ENCODE results near the gene DMBX1.

The DMBX1 gene

DNA sequence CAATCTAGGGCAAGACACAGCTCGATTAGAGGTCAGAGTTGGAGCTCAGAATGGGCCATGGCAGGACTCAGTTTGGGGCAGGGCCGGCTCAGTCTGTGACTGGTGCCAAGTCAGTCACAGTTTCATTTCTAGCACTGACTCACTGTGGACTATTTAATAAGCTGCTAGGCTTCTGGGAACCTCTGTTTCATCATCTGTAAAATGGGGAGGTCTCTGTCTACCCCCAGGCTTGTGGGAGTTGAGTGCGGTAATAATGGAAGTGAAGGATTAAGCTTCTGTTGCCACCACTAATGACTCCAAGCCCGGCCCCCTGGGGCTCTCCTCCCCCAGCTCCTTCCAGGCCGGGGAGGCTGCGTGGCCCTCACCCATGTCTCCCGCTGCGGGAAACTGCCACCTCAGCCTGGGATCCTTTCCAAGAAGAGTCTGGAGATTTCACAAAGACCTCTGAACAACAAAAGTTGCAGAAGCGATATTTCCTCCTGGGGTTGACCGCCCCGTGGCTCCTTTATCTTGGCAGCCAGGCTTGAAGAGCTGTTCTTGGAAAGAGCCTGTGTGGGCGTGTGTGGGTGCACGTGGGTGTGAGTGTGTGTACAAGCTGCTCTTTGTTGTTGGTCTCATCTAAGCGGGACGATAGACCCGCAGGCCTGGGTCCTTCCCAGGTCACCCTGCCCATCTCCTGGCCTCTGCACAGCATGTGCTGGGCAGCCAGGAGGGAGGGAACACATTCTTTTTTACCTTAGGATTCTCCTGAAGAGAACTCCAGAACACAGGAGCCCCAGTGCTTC is 32.7 kb downstream of the DMBX1 start:
- no peaks in the 10 kb centered on the region for H3K9me2 ChIP-seq (replicated peaks; ENCODE audit: control insufficient read depth, low read length)
- H3K27me3 ChIP-seq (ENCODE audit: control insufficient read depth, low read length) = peaks cover 63% of the 10 kb centered on the region
- no peak overlapping the region for H3K4me2 ChIP-seq (ENCODE audit: low read length)

DNA sequence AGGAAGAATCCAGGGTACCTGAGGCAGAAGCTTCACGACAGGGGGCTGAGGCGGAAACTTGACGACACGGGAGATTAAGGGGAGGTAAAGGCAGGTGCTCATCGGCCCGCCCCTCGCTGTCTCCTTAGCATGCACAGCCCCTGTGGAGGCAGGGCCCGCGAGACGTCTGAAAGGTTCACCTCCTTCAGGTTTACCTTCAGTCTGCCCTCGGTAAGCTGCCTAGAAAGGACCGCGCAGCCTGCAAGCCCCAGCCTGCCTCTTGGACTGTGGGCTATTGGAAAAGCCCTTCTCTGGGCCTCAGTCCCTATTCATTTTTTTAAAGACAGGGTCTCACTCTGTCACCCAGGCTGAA is 33.3 kb downstream of the DMBX1 start:
- no peaks in the 10 kb centered on the region for H3K9me2 ChIP-seq (replicated peaks; ENCODE audit: control insufficient read depth, low read length)
- TF ChIP-seq EZH2phosphoT487 (IDR thresholded peaks at IDR 0.05; ENCODE audit: borderline replicate concordance, low read length) = no peak
- no peak for TF ChIP-seq CTCF (IDR thresholded peaks at IDR 0.05; ENCODE audit: low read depth, low read length, poor library complexity, severe bottlenecking)
- no peaks in the 10 kb centered on the region for H3F3A ChIP-seq (ENCODE audit: control insufficient read depth, insufficient read depth)
- H3K79me2 ChIP-seq (ENCODE audit: control insufficient read depth, low read length) = no peaks in the 10 kb centered on the region
- no peaks in the 10 kb centered on the region for H4K20me1 ChIP-seq (ENCODE audit: control insufficient read depth, insufficient read depth, low read depth, low read length)
- H3K4me3 ChIP-seq (ENCODE audit: low read length) = no peak overlapping the region
- H3K27ac ChIP-seq (ENCODE audit: low read depth, low read length) = no peak overlapping the region
- H3K36me3 ChIP-seq (ENCODE audit: control insufficient read depth, low read length) = no peaks in the 10 kb centered on the region
- peaks cover 68% of the 10 kb centered on the region for H3K27me3 ChIP-seq (ENCODE audit: control insufficient read depth, low read length)
- H3K4me1 ChIP-seq (ENCODE audit: control insufficient read depth, low read length) = no peaks in the 10 kb centered on the region
- H3K4me2 ChIP-seq (ENCODE audit: low read length) = no peak overlapping the region
- H3K9me3 ChIP-seq (ENCODE audit: control insufficient read depth, insufficient read depth, low read length) = no peaks in the 10 kb centered on the region

More for the DNA sequence above, 32.7 kb downstream of the DMBX1 start:
- H3F3A ChIP-seq (ENCODE audit: control insufficient read depth, insufficient read depth) = no peaks in the 10 kb centered on the region
- no peaks in the 10 kb centered on the region for H4K20me1 ChIP-seq (ENCODE audit: control insufficient read depth, insufficient read depth, low read depth, low read length)
- no peaks in the 10 kb centered on the region for H3K36me3 ChIP-seq (ENCODE audit: control insufficient read depth, low read length)
- H3K27ac ChIP-seq (ENCODE audit: low read depth, low read length) = no peak overlapping the region
- H3K9me3 ChIP-seq (ENCODE audit: control insufficient read depth, insufficient read depth, low read length) = no peaks in the 10 kb centered on the region
- no peaks in the 10 kb centered on the region for H3K79me2 ChIP-seq (ENCODE audit: control insufficient read depth, low read length)
- TF ChIP-seq CTCF (IDR thresholded peaks at IDR 0.05; ENCODE audit: low read depth, low read length, poor library complexity, severe bottlenecking) = no peak
- TF ChIP-seq EZH2phosphoT487 (IDR thresholded peaks at IDR 0.05; ENCODE audit: borderline replicate concordance, low read length) = no peak
- H3K4me1 ChIP-seq (ENCODE audit: control insufficient read depth, low read length) = no peaks in the 10 kb centered on the region
- no peak overlapping the region for H3K4me3 ChIP-seq (ENCODE audit: low read length)

GRCh38 chr1:46523496-46524353 is 34.1 kb downstream of the DMBX1 start:
- Histone ChIP-seq H3K4me1 (ENCODE audit: control insufficient read depth, low read length) (no peaks in the 10 kb centered on the region), H3K9me3 (ENCODE audit: control insufficient read depth, insufficient read depth, low read length) (no peaks in the 10 kb centered on the region), H3K36me3 (ENCODE audit: control insufficient read depth, low read length) (no peaks in the 10 kb centered on the region), H3K4me2 (ENCODE audit: low read length) (no peak overlapping the region), H3K9me2 (replicated peaks; ENCODE audit: control insufficient read depth, low read length) (no peaks in the 10 kb centered on the region), H3F3A (ENCODE audit: control insufficient read depth, insufficient read depth) (no peaks in the 10 kb centered on the region), H3K4me3 (ENCODE audit: low read length) (no peak overlapping the region), H3K79me2 (ENCODE audit: control insufficient read depth, low read length) (no peaks in the 10 kb centered on the region), H4K20me1 (ENCODE audit: control insufficient read depth, insufficient read depth, low read depth, low read length) (no peaks in the 10 kb centered on the region), H3K27ac (ENCODE audit: low read depth, low read length) (no peak overlapping the region), H3K27me3 (ENCODE audit: control insufficient read depth, low read length) (peaks cover 67% of the 10 kb centered on the region)
- TF ChIP-seq CTCF (IDR thresholded peaks at IDR 0.05; ENCODE audit: low read depth, low read length, poor library complexity, severe bottlenecking) = no peak
- TF ChIP-seq EZH2phosphoT487 (IDR thresholded peaks at IDR 0.05; ENCODE audit: borderline replicate concordance, low read length) = no peak
